Sigmoid colon (tissue), 4 donors: ENCODE data around the gene BRS3.

Experiments used
- POLR2A ChIP-seq, 2 donors: fragments of 450-650 bp; IDR thresholded peaks; one replicate each; pipeline ENCODE4 v1.6.1; 2016; ENCODE audit warnings: antibody characterized with exemption in 2 of 2, mild to moderate bottlenecking in 2 of 2, moderate library complexity in 2 of 2
- POLR2AphosphoS5 ChIP-seq, 4 donors: sonication (generic); formaldehyde crosslinking; IDR thresholded peaks; one replicate each; pipeline ENCODE4 v1.6.1; 2017; ENCODE audit warnings: antibody characterized with exemption in 4 of 4
- TF ChIP-seq, protein P1 (sequence below), 4 experiments: fragments of 450-650 bp in 3 of 4; fragments of 200-600 bp in 1 of 4; IDR thresholded peaks; one replicate each; pipeline ENCODE4 v1.5.1; 2016 to 2019; ENCODE audit warnings: antibody characterized with exemption in 4 of 4, mild to moderate bottlenecking in 3 of 4, moderate library complexity in 2 of 4

DNA sequence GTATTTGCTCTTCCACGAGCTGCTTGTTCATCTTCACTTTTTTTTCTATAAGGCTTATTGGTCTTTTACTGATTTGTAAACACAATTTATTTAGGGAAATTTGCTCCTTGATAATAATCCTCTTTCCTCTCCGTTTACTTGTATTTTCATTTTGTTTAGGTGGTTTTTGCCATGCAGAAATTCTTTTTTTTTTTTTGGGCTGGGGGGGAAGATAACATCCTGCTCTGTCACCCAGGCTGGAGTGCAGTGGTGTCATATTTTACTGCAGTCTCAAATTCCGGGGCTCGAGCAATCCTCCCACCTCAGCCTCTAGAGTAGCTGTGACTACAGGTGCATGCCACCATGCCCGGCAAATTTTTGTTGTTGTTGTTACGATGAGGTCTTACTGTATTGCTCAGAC lies 31.6 kb upstream of the BRS3 start:
- TF ChIP-seq, protein P1, sequence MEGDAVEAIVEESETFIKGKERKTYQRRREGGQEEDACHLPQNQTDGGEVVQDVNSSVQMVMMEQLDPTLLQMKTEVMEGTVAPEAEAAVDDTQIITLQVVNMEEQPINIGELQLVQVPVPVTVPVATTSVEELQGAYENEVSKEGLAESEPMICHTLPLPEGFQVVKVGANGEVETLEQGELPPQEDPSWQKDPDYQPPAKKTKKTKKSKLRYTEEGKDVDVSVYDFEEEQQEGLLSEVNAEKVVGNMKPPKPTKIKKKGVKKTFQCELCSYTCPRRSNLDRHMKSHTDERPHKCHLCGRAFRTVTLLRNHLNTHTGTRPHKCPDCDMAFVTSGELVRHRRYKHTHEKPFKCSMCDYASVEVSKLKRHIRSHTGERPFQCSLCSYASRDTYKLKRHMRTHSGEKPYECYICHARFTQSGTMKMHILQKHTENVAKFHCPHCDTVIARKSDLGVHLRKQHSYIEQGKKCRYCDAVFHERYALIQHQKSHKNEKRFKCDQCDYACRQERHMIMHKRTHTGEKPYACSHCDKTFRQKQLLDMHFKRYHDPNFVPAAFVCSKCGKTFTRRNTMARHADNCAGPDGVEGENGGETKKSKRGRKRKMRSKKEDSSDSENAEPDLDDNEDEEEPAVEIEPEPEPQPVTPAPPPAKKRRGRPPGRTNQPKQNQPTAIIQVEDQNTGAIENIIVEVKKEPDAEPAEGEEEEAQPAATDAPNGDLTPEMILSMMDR (IDR thresholded peaks at IDR 0.05): no peak
- TF ChIP-seq POLR2A (IDR thresholded peaks at IDR 0.05) (no peak), POLR2AphosphoS5 (IDR thresholded peaks at IDR 0.05) (no peak)
